HG03575 (cell line): Measurements from ENCODE around the gene ADGRL3.

Source experiments
- ATAC-seq: cut with Tn5 transposase; IDR thresholded peaks from one replicate; pipeline ENCODE4 v1.9.1; 2021; ENCODE audit not compliant: unreplicated experiment, insufficient number of reproducible peaks, low FRiP score; ENCODE audit errors: extremely low read depth

ADGRL3 gene

GRCh38 chr4:61559396-61559795, 359.3 kb downstream of the ADGRL3 start:
- no peak for ATAC-seq

DNA sequence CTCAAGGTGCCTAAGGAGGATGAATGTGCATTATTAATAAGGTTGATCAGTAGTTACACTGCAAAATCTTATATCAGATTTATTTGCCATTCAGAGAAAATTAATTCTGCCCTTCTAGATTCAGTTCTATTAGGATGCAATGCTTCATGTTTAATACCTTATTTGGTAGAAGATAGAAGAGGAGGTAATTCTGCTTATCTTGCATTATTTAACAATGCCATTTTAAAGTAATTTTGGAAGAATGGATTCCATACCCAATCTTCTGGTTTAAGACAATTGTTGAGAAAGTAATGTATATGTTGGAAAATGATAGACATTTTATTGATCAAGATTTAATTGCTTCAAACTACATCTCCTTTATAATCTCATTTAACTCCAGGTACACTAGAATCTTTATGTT, 360.9 kb downstream of the ADGRL3 start:
- ATAC-seq = no peak

- no peak for ATAC-seq
Measured at GRCh38 chr4:61571761-61572559, 371.8 kb downstream of the ADGRL3 start.

- ATAC-seq = no peak
Measured at GRCh38 chr4:61575796-61576195, 375.7 kb downstream of the ADGRL3 start.

GRCh38 chr4:61579786-61580185, 379.7 kb downstream of the ADGRL3 start:
- no peak for ATAC-seq

- no peak for ATAC-seq
Measured at GRCh38 chr4:61580721-61581377, 380.7 kb downstream of the ADGRL3 start.

DNA sequence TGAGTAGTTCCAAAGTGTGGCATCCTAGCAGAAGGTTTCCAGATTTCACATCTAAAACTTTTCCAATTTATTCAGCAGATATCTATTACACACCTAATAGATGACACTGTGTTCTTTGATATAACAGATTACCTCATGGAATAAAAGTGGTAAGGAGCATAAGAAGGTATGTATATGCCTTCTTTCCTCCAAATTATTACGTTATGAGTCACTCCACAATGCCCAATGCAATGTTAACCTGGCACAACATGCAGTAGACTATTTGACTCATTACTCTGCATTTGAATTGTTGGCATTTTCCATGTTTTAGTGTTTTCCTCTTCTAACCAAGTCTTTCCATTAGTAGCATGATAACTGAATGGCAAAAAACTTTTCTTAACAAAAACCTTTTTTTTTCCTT, 383.6 kb downstream of the ADGRL3 start:
- no peak for ATAC-seq

DNA sequence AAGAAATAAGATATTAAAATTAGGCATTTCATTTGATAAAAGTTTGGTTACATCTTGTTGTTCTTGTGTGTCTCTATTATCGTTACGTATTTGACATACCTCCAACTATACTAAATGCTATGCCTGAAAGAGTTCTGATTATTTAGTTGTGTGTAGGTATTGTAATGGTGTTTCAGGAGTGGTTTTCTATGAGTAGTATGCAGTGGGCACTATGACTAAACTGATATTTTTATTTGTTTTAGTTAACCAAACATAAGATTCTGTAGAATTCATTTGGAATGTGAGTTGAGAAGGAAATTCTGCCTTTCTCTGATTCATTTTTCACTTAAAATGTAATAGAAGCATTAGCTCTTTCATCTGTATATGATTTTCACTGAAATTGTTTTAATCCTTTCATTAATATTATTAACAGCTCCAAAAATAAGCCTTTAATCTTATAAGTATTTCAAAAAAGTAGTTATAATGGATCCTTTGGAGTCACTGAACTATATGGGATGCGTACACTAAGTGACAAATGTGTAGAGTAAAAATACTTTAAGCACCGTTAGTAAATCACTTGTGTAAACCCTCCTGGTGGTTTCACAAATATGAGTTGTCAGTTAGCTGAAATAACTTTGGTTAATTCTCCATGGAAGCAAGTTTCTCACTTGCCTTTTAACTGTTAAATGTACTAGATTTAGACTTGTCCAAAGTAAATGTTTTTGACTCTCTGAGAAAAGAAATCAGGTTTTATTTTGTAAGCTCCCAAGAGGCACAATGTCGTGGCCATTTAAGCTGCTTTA, 388.7 kb downstream of the ADGRL3 start:
- ATAC-seq = no peak

DNA sequence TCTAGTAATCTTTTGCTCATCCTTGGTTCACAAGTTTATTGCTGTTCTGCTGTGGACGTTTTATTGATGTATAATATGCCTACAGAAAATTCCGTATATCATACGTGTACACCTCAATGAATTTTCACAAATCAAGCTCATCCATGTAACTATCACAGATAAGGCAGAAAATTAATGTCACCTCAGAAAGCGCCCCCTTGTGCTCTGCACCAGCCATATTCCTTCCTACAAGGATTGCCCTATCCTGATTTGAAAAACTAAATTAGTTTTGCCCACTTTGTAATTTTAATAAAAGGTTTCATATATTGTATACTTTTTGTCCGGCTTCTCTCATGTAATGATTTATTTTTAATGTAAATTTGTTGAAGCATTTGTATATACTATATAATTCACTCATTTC, 390.8 kb downstream of the ADGRL3 start:
- ATAC-seq = no peak

GRCh38 chr4:61596606-61597340, 396.6 kb downstream of the ADGRL3 start:
- no peak for ATAC-seq

DNA sequence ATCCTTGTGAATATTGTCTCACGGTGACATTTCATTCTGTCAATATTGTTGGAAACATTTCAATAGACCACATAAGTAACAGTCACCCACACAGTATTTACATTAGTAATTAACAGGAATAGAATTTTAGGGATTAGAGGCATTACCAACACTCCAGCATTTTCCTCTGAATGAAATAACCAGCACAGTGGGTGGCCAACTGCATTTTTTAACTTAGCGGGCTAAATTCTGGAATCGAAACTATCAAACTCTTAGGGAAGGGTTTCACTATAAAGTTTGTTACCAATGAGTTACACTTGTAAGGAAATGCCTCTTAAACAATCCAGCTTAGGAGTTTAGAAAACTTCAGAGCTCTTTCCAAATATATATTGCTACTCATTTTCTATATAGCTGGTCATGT, 403.0 kb downstream of the ADGRL3 start:
- no peak for ATAC-seq

- no peak for ATAC-seq
Measured at GRCh38 chr4:61604054-61604453, 403.9 kb downstream of the ADGRL3 start.

GRCh38 chr4:61605984-61606383, 405.9 kb downstream of the ADGRL3 start:
- no peak for ATAC-seq

DNA sequence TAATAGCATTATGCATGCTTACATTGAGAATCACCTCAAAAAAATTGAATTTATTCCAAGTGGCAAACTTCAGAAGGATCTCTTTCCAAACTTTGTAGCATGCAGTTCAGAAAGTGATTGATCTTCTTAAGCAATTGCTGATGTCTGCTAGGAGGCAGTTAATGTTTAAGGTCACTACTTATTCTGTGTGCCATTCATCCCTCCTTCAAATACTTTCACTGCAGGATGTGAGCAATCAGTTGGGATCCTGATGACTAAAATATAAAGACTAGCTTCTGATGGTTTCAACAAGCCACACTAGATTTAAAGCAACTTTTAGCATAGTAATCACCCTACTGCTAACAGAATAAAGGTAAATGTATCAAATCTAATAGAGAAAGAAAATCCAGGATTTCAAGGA, 414.1 kb downstream of the ADGRL3 start:
- ATAC-seq = no peak

GRCh38 chr4:61619528-61619927, 419.4 kb downstream of the ADGRL3 start:
- ATAC-seq = no peak

DNA sequence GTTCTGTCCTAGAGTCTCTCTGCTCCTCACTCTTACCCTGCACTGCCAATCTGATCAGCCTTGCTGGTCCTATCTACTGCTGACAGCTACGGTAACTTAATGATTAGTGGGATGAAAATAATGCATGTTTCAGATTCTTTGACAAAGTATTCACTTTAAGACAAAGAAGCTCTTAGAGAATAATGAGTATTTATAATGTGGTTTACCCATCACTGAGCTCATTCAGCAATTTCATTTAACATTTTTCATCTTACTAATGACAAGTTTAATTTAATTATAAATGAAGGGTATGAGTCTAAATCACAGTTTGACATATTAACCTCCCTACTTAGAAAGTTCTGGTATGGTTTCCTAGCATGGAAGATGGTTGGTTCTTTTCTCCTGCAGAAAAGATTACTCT, 428.2 kb downstream of the ADGRL3 start:
- no peak for ATAC-seq

DNA sequence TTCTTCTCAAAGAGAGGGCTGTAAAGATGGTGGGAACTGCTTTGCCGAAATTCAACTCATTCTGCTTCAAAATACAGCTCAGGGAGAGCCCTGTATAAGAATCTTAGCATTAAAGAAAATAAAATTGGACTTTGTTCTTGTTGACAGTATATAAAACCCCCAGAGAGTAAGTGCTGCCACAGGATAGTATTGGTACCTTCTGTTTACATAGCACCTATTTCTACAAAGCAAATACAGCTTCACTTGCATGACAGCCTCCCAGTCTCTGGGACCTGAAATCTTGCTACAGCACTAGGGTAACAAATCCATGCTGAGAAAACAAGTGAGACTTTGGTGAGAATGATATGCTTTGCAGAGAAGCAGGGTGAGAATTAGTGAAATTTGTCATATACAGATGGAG, 428.6 kb downstream of the ADGRL3 start:
- no peak for ATAC-seq

DNA sequence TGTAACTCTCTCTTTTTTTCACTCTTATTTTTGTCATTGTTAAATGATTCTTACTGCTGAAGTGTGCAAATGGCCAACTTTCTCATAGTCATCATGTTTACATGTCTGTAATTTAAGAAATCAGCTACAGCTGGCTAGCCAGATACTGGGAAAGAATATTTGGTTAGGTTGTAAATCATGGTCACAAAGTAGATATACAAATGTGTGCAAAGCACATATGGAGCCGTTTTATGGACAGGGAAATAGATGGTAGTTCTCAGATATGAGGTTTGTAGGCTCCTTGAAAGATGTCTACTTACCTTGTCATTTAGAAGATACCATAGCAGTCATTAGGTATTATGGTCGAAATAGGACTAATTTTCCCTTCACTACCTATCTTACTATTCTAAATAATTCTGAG, 430.4 kb downstream of the ADGRL3 start:
- no peak for ATAC-seq

GRCh38 chr4:61638591-61638990, 438.5 kb downstream of the ADGRL3 start:
- ATAC-seq = no peak
